Lower leg skin (tissue), 3 donors: ENCODE data around the gene SCLT1.

ENCODE experiments used
- CTCF ChIP-seq, 3 donors: fragments of 450-650 bp; IDR thresholded peaks; one replicate each; pipeline ENCODE4 v1.5.1; 2016; ENCODE audit warnings: antibody characterized with exemption in 3 of 3, mild to moderate bottlenecking in 3 of 3, moderate library complexity in 2 of 3
- POLR2A ChIP-seq, 2 donors: fragments of 450-650 bp; IDR thresholded peaks; one replicate each; pipeline ENCODE4 v1.6.1; 2016 to 2017; ENCODE audit warnings: antibody characterized with exemption in 2 of 2, mild to moderate bottlenecking in 1 of 2, moderate library complexity in 1 of 2

DNA sequence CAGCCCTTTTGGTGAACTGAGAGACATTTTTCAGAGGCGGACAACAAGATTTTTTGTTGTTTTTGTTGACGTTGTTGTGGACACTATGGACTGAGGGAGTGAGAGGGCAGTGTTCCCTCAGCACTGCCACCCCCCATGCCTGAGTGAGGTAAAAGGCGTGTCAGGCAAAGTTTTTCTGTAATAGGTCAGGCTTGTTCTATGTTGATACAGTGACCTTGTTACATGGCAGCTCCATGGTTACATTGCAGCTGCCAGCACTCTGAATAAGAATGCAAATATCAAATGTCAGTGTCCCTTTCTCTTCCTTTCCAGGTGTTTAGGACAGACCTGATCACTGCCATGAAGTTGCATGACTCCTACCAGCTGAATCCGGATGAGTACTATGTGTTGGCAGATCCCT is 247.3 kb downstream of the SCLT1 start:
- TF ChIP-seq CTCF (IDR thresholded peaks at IDR 0.05) (no peak), POLR2A (IDR thresholded peaks at IDR 0.05) (no peak)
